Epithelial cell of proximal tubule (primary cell): Measurements from ENCODE around the gene SCARF1. TPM values are rescaled to one million over a fixed set of nuclear protein-coding genes. Genes with fewer than 3 reads are reported as not detected.

Source experiments
- total RNA-seq: library from RNA; depleted of rRNA; stranded (reverse); fragments of >200 nt; gene quantifications from 2 replicates; pipeline ENCODE4 v1.2.3, GENCODE V29; 2015

SCARF1 gene
- total RNA-seq, 1 donor from 2014 or later, result 14.5 TPM

Other genes with a start within 250 kb of the SCARF1 start
- 1,115 and 1,239 TPM in 2 replicates for gene YWHAE, start 245.5 kb downstream of the SCARF1 start, total RNA-seq
- gene CRK, start 189.5 kb downstream of the SCARF1 start, total RNA-seq, result 57.1 and 82.8 TPM in 2 replicates
- gene MYO1C, start 153.0 kb downstream of the SCARF1 start, total RNA-seq, result 94.7 and 120 TPM in 2 replicates
- gene INPP5K, start 129.1 kb downstream of the SCARF1 start, total RNA-seq, result 10.7 and 27.3 TPM in 2 replicates
- 25.9 and 32.5 TPM in 2 replicates for gene PITPNA, start 82.9 kb downstream of the SCARF1 start, total RNA-seq
- gene SLC43A2, start 16.9 kb downstream of the SCARF1 start, total RNA-seq, result 2.3 and 12.9 TPM in 2 replicates
- 18.2 and 21.4 TPM in 2 replicates for gene RILP, start 4.1 kb upstream of the SCARF1 start, total RNA-seq
- gene PRPF8, start 39.1 kb upstream of the SCARF1 start, total RNA-seq, result 119 and 161 TPM in 2 replicates
- 1.4 and 1.6 TPM in 2 replicates for gene TLCD2, start 64.6 kb upstream of the SCARF1 start, total RNA-seq
- 17.4 and 20.9 TPM in 2 replicates for gene WDR81, start 79.0 kb upstream of the SCARF1 start, total RNA-seq
- 0.07 and 0.92 TPM in 2 replicates for gene SERPINF2, start 97.1 kb upstream of the SCARF1 start, total RNA-seq
- gene SERPINF1, start 116.3 kb upstream of the SCARF1 start, total RNA-seq, result 3.0 and 5.4 TPM in 2 replicates
- gene SMYD4, start 184.2 kb upstream of the SCARF1 start, total RNA-seq, result 4.6 and 10.5 TPM in 2 replicates
- gene RPA1, start 184.3 kb upstream of the SCARF1 start, total RNA-seq, result 28.5 and 33.4 TPM in 2 replicates